Suprapubic skin (tissue), 4 donors: ENCODE measurements around the gene ATAD5.

Experiments
- EP300 ChIP-seq: sonication (generic); formaldehyde crosslinking; IDR thresholded peaks from one replicate; pipeline ENCODE4 v1.6.1; 2017; ENCODE audit warnings: antibody characterized with exemption
- POLR2A ChIP-seq, 2 donors: fragments of 450-650 bp; IDR thresholded peaks; one replicate each; pipeline ENCODE4 v1.6.1; 2017; ENCODE audit warnings: antibody characterized with exemption in 2 of 2, mild to moderate bottlenecking in 2 of 2, moderate library complexity in 2 of 2
- POLR2AphosphoS5 ChIP-seq, 3 donors: sonication (generic); formaldehyde crosslinking; IDR thresholded peaks; one replicate each; pipeline ENCODE4 v1.6.1; 2017; ENCODE audit warnings: antibody characterized with exemption in 3 of 3
- TF ChIP-seq, protein P1 (sequence below), 2 donors: fragments of 200-600 bp in 1 of 2; fragments of 450-650 bp in 1 of 2; sonication (generic) in 1 of 2; IDR thresholded peaks; one replicate each; pipeline ENCODE4 v1.5.1; 2016 to 2019; ENCODE audit warnings: antibody characterized with exemption in 2 of 2, mild to moderate bottlenecking in 1 of 2, moderate library complexity in 1 of 2

DNA sequence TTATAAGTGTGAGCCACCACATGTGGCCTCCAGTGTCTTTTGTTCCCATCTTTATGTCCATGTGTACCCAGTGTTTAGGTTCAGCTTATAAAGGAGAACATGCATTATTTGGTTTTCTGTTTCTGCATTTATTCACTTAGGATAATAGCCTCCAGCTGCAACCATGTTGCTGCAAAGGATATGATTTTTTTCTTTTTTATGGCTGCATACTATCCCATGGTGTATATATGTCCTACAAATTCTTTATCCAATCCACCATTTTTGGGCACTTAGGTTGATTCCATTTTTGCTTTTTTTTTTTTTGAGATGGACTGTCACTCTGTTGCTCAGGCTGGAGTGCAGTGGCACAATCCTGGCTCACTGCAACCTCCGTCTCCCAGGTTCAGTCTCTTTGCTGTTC is 32.9 kb downstream of the ATAD5 start:
- TF ChIP-seq, protein P1, sequence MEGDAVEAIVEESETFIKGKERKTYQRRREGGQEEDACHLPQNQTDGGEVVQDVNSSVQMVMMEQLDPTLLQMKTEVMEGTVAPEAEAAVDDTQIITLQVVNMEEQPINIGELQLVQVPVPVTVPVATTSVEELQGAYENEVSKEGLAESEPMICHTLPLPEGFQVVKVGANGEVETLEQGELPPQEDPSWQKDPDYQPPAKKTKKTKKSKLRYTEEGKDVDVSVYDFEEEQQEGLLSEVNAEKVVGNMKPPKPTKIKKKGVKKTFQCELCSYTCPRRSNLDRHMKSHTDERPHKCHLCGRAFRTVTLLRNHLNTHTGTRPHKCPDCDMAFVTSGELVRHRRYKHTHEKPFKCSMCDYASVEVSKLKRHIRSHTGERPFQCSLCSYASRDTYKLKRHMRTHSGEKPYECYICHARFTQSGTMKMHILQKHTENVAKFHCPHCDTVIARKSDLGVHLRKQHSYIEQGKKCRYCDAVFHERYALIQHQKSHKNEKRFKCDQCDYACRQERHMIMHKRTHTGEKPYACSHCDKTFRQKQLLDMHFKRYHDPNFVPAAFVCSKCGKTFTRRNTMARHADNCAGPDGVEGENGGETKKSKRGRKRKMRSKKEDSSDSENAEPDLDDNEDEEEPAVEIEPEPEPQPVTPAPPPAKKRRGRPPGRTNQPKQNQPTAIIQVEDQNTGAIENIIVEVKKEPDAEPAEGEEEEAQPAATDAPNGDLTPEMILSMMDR (IDR thresholded peaks at IDR 0.05), result no peak
- no peak for TF ChIP-seq POLR2A (IDR thresholded peaks at IDR 0.05)
- TF ChIP-seq POLR2AphosphoS5 (IDR thresholded peaks at IDR 0.05), result no peak
- TF ChIP-seq EP300, result no peak
